Liver (tissue), 9 donors: ENCODE measurements around the gene CARMIL3. TPM values are rescaled to one million over a fixed set of nuclear protein-coding genes. Genes with fewer than 3 reads are reported as not detected.

Experiments used
- DNase-seq: peaks from one replicate; pipeline ENCODE4 v3.0.0-alpha.2; 2017; ENCODE audit warnings: low spot score
- H3K27ac ChIP-seq, 2 donors: one replicate each; pipeline ENCODE4 v1.7.0; 2013; ENCODE audit warnings: inconsistent platforms in 2 of 2, low read length in 2 of 2, control low read depth in 1 of 2, low read depth in 1 of 2, mild to moderate bottlenecking in 1 of 2
- H3K27me3 ChIP-seq, 4 donors: one replicate each; pipeline versions ENCODE4 v1.6.1 to v1.7.0; 2013; ENCODE audit warnings: low read length in 3 of 4, inconsistent platforms in 1 of 4, mild to moderate bottlenecking in 1 of 4, moderate library complexity in 1 of 4; ENCODE audit not compliant: control insufficient read depth in 4 of 4, insufficient read depth in 4 of 4
- H3K36me3 ChIP-seq, 4 donors: one replicate each; pipeline versions ENCODE4 v1.6.1 to v1.7.0; 2013; ENCODE audit warnings: low read length in 3 of 4, mild to moderate bottlenecking in 3 of 4, low read depth in 1 of 4, moderate library complexity in 1 of 4; ENCODE audit not compliant: control insufficient read depth in 4 of 4, insufficient read depth in 3 of 4
- H3K4me1 ChIP-seq, 4 donors: one replicate each; pipeline versions ENCODE4 v1.6.1 to v1.7.0; 2013; ENCODE audit warnings: low read length in 3 of 4, mild to moderate bottlenecking in 3 of 4, moderate library complexity in 1 of 4; ENCODE audit not compliant: control insufficient read depth in 4 of 4, insufficient read depth in 4 of 4
- H3K4me3 ChIP-seq, 3 donors: one replicate each; pipeline versions ENCODE4 v1.6.1 to v1.7.0; 2013; ENCODE audit warnings: low read length in 3 of 3, control low read depth in 1 of 3, low read depth in 1 of 3, mild to moderate bottlenecking in 1 of 3
- H3K9ac ChIP-seq, 2 donors: one replicate each; pipeline ENCODE4 v1.7.0; 2013; ENCODE audit warnings: low read length in 2 of 2, mild to moderate bottlenecking in 2 of 2, moderate library complexity in 2 of 2, control low read depth in 1 of 2, low read depth in 1 of 2
- H3K9me3 ChIP-seq, 4 donors: one replicate each; pipeline versions ENCODE4 v1.6.1 to v1.7.0; 2013; ENCODE audit warnings: low read length in 3 of 4; ENCODE audit not compliant: control insufficient read depth in 4 of 4
- EGR1 ChIP-seq, 2 donors: IDR thresholded peaks; 2 replicates each; pipeline ENCODE4 v1.6.1; 2016 to 2018; ENCODE audit warnings: antibody characterized with exemption in 2 of 2, low read depth in 2 of 2
- FOXA1 ChIP-seq: IDR thresholded peaks from 2 replicates; pipeline ENCODE4 v1.6.1; 2016; ENCODE audit warnings: antibody characterized with exemption
- FOXA2 ChIP-seq: IDR thresholded peaks from 2 replicates; pipeline ENCODE4 v1.6.1; 2016; ENCODE audit warnings: antibody characterized with exemption
- GABPA ChIP-seq, 2 donors: IDR thresholded peaks in 1 of 2; conservative IDR thresholded peaks in 1 of 2; 2 replicates each; pipeline ENCODE4 v1.6.1; 2016; ENCODE audit warnings: antibody characterized with exemption in 2 of 2, mild to moderate bottlenecking in 1 of 2, moderate library complexity in 1 of 2
- HNF4A ChIP-seq, 2 donors: conservative IDR thresholded peaks; 2 replicates each; pipeline ENCODE4 v1.6.1; 2016; ENCODE audit warnings: antibody characterized with exemption in 2 of 2, mild to moderate bottlenecking in 2 of 2
- HNF4G ChIP-seq: IDR thresholded peaks from 2 replicates; pipeline ENCODE4 v1.6.1; 2016; ENCODE audit warnings: antibody characterized with exemption
- JUND ChIP-seq, 2 donors: IDR thresholded peaks; 2 replicates each; pipeline ENCODE4 v1.6.1; 2016; ENCODE audit warnings: antibody characterized with exemption in 2 of 2
- NR2F2 ChIP-seq: IDR thresholded peaks from 2 replicates; pipeline ENCODE4 v1.6.1; 2016; ENCODE audit warnings: antibody characterized with exemption
- RAD21 ChIP-seq, 2 donors: IDR thresholded peaks; 2 replicates each; pipeline ENCODE4 v1.6.1; 2016; ENCODE audit warnings: antibody characterized with exemption in 2 of 2, mild to moderate bottlenecking in 2 of 2
- RXRA ChIP-seq, 2 donors: IDR thresholded peaks; 2 replicates each; pipeline ENCODE4 v1.6.1; 2017 to 2018; ENCODE audit warnings: antibody characterized with exemption in 2 of 2, mild to moderate bottlenecking in 1 of 2
- SP1 ChIP-seq: IDR thresholded peaks from 2 replicates; pipeline ENCODE4 v1.6.1; 2018; ENCODE audit warnings: antibody characterized with exemption, mild to moderate bottlenecking
- TAF1 ChIP-seq: conservative IDR thresholded peaks from 2 replicates; pipeline ENCODE4 v1.6.1; 2016; ENCODE audit warnings: antibody characterized with exemption, mild to moderate bottlenecking
- YY1 ChIP-seq: IDR thresholded peaks from 2 replicates; pipeline ENCODE4 v1.6.1; 2016; ENCODE audit warnings: antibody characterized with exemption, mild to moderate bottlenecking
- WGBS: extraction: QIAGEN DNeasy Blood & Tissue Kit; methylation state at CpG from one replicate; pipeline ENCODE4 v1.1.7; 2013; 5-methylcytosine and 5-hydroxymethylcytosine counted together
- polyA plus RNA-seq, 2 donors: library from polyadenylated mRNA; stranded (reverse) in 1 of 2; unstranded in 1 of 2; fragments of 200-250 nt in 1 of 2; fragments of >200 nt in 1 of 2; fragmentation: Nextera tagmentation in 1 of 2; extraction: Ambion mirVana in 1 of 2; gene quantifications; one replicate each; pipeline versions ENCODE4 v1.2.1 to v1.2.3, GENCODE V29; 2013 to 2015
- total RNA-seq, 2 donors: library from RNA; depleted of rRNA; stranded (reverse); fragments of >200 nt; gene quantifications; one replicate each; pipeline ENCODE4 v1.2.3, GENCODE V29; 2014
- TF ChIP-seq, protein P1 (sequence below): IDR thresholded peaks from 2 replicates; pipeline ENCODE4 v1.6.1; 2016; ENCODE audit warnings: antibody characterized with exemption, mild to moderate bottlenecking
- TF ChIP-seq, protein P2 (sequence below): IDR thresholded peaks from 2 replicates; pipeline ENCODE4 v1.6.1; 2016; ENCODE audit warnings: antibody characterized with exemption
- TF ChIP-seq, protein P3 (sequence below): fragments of 150-350 bp; IDR thresholded peaks from 2 replicates; pipeline ENCODE4 v1.5.1; 2017; ENCODE audit warnings: improper control_type of control experiment, low read depth, low read length; ENCODE audit not compliant: missing input control
- TF ChIP-seq, protein P4 (sequence below): IDR thresholded peaks from 2 replicates; pipeline ENCODE4 v1.6.1; 2016; ENCODE audit warnings: antibody characterized with exemption
- TF ChIP-seq, protein P5 (sequence below): IDR thresholded peaks from 2 replicates; pipeline ENCODE4 v1.6.1; 2016; ENCODE audit warnings: antibody characterized with exemption
- donor health status: healthy.
- donor health status: healthy.
- donor health status: healthy.
- donor health status: healthy.
- donor health status: healthy.

Gene CARMIL3
- total and polyA plus RNA-seq, 4 donors: 0.05 to 0.17 (median 0.17) TPM

DNA sequence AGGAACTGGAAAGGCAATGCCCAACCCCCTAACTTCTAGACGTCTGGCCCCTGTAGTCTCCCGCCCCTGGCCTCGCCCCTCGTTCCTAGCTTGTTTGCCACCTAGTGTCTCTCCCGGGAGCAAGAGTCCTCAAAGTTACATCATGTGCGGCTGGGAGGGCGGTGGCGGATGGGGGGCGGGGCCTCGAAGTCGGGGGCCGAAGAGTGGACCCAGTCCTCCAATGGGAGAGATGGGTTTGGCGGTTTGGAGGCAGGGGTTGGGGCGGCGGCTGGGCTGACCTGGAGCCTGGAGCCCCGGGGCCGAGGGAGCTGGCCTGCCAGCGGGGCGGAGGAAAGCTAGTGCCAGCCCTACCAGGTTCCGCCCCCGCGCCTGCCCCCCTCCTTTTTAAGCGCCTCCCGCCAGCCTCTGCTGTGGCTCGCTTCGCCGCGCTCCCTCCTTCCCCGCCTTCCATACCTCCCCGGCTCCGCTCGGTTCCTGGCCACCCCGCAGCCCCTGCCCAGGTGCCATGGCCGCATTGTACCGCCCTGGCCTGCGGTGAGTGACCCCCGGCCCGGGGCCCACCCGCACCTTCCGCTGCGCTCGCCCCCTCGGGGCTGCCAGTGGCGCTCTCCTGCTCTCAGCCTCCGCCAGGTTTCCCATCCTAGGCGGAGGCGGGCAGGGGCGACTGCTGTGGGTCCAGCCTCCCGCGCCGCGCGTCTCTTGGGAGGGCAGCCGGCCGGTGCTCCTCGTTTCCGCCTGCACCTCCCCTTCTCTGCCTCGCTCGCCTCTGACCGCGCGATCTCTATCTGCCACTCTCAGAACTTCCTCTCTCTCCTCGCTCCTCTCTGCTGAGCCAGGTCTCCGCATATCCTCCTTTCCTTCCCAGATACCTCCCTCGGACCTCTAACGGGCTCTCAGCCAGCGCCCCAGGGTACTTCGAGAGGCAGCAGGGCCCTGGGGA, 42.4 kb downstream of the CARMIL3 start, which contains the start of gene PCK2:
Gene PCK2, plus strand, starts transcription at position 411 of the 940 bp plus-strand sequence. Its CDS starts 95 bp downstream, at position 506.
- TF ChIP-seq JUND (IDR thresholded peaks at IDR 0.05): peak in 1 of 2 donors; percentile 40
- TF ChIP-seq, protein P1, sequence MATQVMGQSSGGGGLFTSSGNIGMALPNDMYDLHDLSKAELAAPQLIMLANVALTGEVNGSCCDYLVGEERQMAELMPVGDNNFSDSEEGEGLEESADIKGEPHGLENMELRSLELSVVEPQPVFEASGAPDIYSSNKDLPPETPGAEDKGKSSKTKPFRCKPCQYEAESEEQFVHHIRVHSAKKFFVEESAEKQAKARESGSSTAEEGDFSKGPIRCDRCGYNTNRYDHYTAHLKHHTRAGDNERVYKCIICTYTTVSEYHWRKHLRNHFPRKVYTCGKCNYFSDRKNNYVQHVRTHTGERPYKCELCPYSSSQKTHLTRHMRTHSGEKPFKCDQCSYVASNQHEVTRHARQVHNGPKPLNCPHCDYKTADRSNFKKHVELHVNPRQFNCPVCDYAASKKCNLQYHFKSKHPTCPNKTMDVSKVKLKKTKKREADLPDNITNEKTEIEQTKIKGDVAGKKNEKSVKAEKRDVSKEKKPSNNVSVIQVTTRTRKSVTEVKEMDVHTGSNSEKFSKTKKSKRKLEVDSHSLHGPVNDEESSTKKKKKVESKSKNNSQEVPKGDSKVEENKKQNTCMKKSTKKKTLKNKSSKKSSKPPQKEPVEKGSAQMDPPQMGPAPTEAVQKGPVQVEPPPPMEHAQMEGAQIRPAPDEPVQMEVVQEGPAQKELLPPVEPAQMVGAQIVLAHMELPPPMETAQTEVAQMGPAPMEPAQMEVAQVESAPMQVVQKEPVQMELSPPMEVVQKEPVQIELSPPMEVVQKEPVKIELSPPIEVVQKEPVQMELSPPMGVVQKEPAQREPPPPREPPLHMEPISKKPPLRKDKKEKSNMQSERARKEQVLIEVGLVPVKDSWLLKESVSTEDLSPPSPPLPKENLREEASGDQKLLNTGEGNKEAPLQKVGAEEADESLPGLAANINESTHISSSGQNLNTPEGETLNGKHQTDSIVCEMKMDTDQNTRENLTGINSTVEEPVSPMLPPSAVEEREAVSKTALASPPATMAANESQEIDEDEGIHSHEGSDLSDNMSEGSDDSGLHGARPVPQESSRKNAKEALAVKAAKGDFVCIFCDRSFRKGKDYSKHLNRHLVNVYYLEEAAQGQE: peak; percentile 85
- TF ChIP-seq, protein P2, sequence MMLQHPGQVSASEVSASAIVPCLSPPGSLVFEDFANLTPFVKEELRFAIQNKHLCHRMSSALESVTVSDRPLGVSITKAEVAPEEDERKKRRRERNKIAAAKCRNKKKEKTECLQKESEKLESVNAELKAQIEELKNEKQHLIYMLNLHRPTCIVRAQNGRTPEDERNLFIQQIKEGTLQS: peak; percentile 66
- TF ChIP-seq, protein P3, sequence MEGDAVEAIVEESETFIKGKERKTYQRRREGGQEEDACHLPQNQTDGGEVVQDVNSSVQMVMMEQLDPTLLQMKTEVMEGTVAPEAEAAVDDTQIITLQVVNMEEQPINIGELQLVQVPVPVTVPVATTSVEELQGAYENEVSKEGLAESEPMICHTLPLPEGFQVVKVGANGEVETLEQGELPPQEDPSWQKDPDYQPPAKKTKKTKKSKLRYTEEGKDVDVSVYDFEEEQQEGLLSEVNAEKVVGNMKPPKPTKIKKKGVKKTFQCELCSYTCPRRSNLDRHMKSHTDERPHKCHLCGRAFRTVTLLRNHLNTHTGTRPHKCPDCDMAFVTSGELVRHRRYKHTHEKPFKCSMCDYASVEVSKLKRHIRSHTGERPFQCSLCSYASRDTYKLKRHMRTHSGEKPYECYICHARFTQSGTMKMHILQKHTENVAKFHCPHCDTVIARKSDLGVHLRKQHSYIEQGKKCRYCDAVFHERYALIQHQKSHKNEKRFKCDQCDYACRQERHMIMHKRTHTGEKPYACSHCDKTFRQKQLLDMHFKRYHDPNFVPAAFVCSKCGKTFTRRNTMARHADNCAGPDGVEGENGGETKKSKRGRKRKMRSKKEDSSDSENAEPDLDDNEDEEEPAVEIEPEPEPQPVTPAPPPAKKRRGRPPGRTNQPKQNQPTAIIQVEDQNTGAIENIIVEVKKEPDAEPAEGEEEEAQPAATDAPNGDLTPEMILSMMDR: peak; percentile 1
- peak; percentile 67 for TF ChIP-seq YY1
- TF ChIP-seq, protein P4, sequence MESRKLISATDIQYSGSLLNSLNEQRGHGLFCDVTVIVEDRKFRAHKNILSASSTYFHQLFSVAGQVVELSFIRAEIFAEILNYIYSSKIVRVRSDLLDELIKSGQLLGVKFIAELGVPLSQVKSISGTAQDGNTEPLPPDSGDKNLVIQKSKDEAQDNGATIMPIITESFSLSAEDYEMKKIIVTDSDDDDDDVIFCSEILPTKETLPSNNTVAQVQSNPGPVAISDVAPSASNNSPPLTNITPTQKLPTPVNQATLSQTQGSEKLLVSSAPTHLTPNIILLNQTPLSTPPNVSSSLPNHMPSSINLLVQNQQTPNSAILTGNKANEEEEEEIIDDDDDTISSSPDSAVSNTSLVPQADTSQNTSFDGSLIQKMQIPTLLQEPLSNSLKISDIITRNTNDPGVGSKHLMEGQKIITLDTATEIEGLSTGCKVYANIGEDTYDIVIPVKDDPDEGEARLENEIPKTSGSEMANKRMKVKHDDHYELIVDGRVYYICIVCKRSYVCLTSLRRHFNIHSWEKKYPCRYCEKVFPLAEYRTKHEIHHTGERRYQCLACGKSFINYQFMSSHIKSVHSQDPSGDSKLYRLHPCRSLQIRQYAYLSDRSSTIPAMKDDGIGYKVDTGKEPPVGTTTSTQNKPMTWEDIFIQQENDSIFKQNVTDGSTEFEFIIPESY: peak; percentile 37
- TF ChIP-seq RAD21 (IDR thresholded peaks at IDR 0.05): peak in 1 of 2 donors; percentile 35
- peak; percentile 86 to 87 for TF ChIP-seq HNF4A (conservative IDR thresholded peaks at IDR 0.05)
- TF ChIP-seq HNF4G: peak; percentile 41
- TF ChIP-seq FOXA2: no peak
- no peak for TF ChIP-seq NR2F2
- peak; percentile 90 for TF ChIP-seq SP1
- peak in 1 of 2 donors; percentile 53 for TF ChIP-seq GABPA (IDR thresholded peaks at IDR 0.05 in 1 of 2, conservative IDR thresholded peaks at IDR 0.05 in 1 of 2)
- TF ChIP-seq FOXA1: no peak
- TF ChIP-seq, protein P5, sequence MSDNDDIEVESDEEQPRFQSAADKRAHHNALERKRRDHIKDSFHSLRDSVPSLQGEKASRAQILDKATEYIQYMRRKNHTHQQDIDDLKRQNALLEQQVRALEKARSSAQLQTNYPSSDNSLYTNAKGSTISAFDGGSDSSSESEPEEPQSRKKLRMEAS: peak; percentile 51
- peak; percentile 82 for TF ChIP-seq TAF1
- peak; percentile 71 to 75 for TF ChIP-seq RXRA (IDR thresholded peaks at IDR 0.05)
- peak; percentile 81 to 96 for TF ChIP-seq EGR1 (IDR thresholded peaks at IDR 0.05; ENCODE audit: low read depth in 2 of 2)
- H3K9ac ChIP-seq: peak within 1 kb of the TSS; percentile 93 to 98
- H3K27ac ChIP-seq: peak within 1 kb of the TSS; percentile 93 to 96
- H3K4me1 ChIP-seq: peaks cover 15 to 64% (median 49%) of the 10 kb centered on the region in 4 donors
- WGBS: under 1% methylated on average over 68 of the region's 68 CpGs
- H3K9me3 ChIP-seq: no peaks in the 10 kb centered on the region
- no peaks in the 10 kb centered on the region for H3K27me3 ChIP-seq
- peak; percentile 92 for DNase-seq
- peak within 1 kb of the TSS; percentile 68 to 82 (median 71) for H3K4me3 ChIP-seq
- H3K36me3 ChIP-seq: peaks cover 0 to 9% (median 6%) of the 10 kb centered on the region in 4 donors
